ENCODE measurements around the gene HERC3. TPM values are rescaled to one million over a fixed set of nuclear protein-coding genes. Genes with fewer than 3 reads are reported as not detected.

Gene HERC3
- total and polyA plus RNA-seq, 10 of the 15 experiments (the other 5 are each of a cell fraction or from before 2014, with no cell fraction given), result 0.52 to 18.2 (median 2.8) TPM

DNA sequence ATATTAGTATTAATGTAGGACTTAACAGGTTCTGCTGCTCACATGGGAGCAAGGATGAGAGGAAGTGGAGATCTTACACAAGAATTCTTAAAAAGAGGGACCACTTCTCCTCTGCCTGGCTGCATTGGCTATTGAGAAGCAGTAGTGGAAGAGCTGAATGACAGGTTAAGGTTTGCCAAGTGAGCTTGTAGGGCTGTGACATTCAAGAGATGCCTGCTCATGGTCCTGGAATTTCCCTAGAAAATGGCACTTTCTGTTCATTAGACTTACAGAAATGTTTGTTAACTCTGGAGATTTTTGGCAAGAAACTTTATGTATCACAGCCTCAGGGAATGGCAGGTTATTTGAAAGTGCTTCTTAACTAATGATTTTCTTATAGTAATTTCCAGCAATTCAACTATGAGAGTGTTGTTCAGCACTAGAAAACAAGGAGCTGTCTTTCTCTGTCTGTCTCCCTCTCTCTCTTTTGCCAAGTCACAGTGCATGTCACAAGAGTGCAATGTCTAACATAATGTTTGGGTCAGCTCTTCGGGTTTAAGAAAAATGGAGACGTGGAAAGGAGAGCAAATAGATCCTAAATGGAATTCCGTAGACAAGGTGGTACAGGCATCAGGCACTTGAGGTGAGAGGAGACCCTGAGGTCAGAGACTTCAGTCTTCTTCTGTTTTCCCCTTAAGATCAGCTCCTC lies 113.7 kb downstream of the HERC3 start:
- DNase-seq (ENCODE audit: low read depth, low spot score), result no peak
- Histone ChIP-seq H3K4me3 (no peak overlapping the region), H3K79me2 (ENCODE audit: control insufficient read depth, insufficient read depth, low read length) (no peaks in the 10 kb centered on the region), H4K20me1 (ENCODE audit: control insufficient read depth, insufficient read depth) (no peaks in the 10 kb centered on the region), H3K36me3 (ENCODE audit: control insufficient read depth in 2 of 2, insufficient read depth in 2 of 2, low read length in 1 of 2) (no peaks in the 10 kb centered on the region), H3K4me1 (ENCODE audit: control insufficient read depth, insufficient read depth, low read length) (no peaks in the 10 kb centered on the region), H3K27ac (ENCODE audit: control insufficient read depth, insufficient read depth) (no peak overlapping the region), H3K27me3 (replicated peaks in 1 of 2; ENCODE audit: control insufficient read depth in 2 of 2, insufficient read depth in 2 of 2, low read length in 1 of 2) (no peaks in the 10 kb centered on the region), H3K9me3 (replicated peaks; ENCODE audit: control insufficient read depth, insufficient read depth, low read length) (no peaks in the 10 kb centered on the region), H3K9ac (ENCODE audit: control insufficient read depth, insufficient read depth, low read length) (no peak overlapping the region), H2AFZ (ENCODE audit: control insufficient read depth, low read depth, low read length) (no peak overlapping the region), H3K4me2 (ENCODE audit: control insufficient read depth, insufficient read depth) (no peak overlapping the region)
- SMC1A ChIA-PET (ENCODE audit: uncharacterized antibody, unreplicated experiment), result interaction anchor here (0.6 to 1.0 kb wide), 3 partner anchors 33 to 1835 kb away, joined by 3 to 4 read pairs (median 3); no protein-coding TSS in a partner anchor
- BruUV-seq (replicated peaks), result no TSS peak
- POLR2A ChIA-PET, result no interaction called here
- ATAC-seq, result no peak
- 79% methylated on average over 3 of the region's 3 CpGs for WGBS (ENCODE audit: insufficient coverage, insufficient replicate concordance, low lambda C conversion rate, missing lambda C conversion rate)
- intact Hi-C loops (cut with micrococcal nuclease; ENCODE audit: unreplicated experiment) (no loop called here), in situ Hi-C loops (cut with MboI) (no loop called here)
- CTCF ChIA-PET, result interaction anchor here (0.7 to 1.8 kb wide), 5 partner anchors 10 to 317 kb away, joined by 3 to 8 read pairs (median 3); no protein-coding TSS in a partner anchor
- RAD21 ChIA-PET (ENCODE audit: unreplicated experiment), result interaction anchor here (1.0 kb wide), 1 partner anchor 37 kb away, joined by 4 read pairs; no protein-coding TSS in a partner anchor
- TF ChIP-seq SIX5 (IDR thresholded peaks at IDR 0.05; ENCODE audit: low read depth, low read length, severe bottlenecking) (no peak), POLR2AphosphoS2 (IDR thresholded peaks at IDR 0.05; ENCODE audit: low read depth, low read length) (no peak), ASH2L (IDR thresholded peaks at IDR 0.05; ENCODE audit: borderline replicate concordance, low read depth) (no peak), SREBF1 (IDR thresholded peaks at IDR 0.05; ENCODE audit: low read length) (no peak), IKZF2 (IDR thresholded peaks at IDR 0.05) (no peak), NR2C2 (IDR thresholded peaks at IDR 0.05; ENCODE audit: borderline replicate concordance, control insufficient read depth, insufficient read length, low read depth) (no peak), ZBTB4 (CRISPR knock-in tag; IDR thresholded peaks at IDR 0.05) (no peak), ATF7 (IDR thresholded peaks at IDR 0.05; ENCODE audit: low read depth) (no peak), DPF2 (IDR thresholded peaks at IDR 0.05) (no peak), RUNX3 (IDR thresholded peaks at IDR 0.05; ENCODE audit: low read length) (no peak), ZNF384 (IDR thresholded peaks at IDR 0.05; ENCODE audit: borderline replicate concordance, low read depth, low read length) (no peak)
- TF ChIP-seq, protein P1, sequence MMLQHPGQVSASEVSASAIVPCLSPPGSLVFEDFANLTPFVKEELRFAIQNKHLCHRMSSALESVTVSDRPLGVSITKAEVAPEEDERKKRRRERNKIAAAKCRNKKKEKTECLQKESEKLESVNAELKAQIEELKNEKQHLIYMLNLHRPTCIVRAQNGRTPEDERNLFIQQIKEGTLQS (IDR thresholded peaks at IDR 0.05; ENCODE audit: borderline replicate concordance, extremely low read depth, low read depth, low read length), result no peak
- no peak for FAIRE-seq
